GM19043 (cell line): ENCODE measurements around the gene EMCN.
"Not testable (repeated sequence)": the region's sequence is repeated elsewhere in the genome, so short reads cannot be mapped to it uniquely, and the experiment has no call there.

Source experiments
- ATAC-seq: cut with Tn5 transposase; IDR thresholded peaks from one replicate; pipeline ENCODE4 v1.9.1; 2021; ENCODE audit warnings: low read depth; ENCODE audit not compliant: unreplicated experiment

EMCN gene, protein sequence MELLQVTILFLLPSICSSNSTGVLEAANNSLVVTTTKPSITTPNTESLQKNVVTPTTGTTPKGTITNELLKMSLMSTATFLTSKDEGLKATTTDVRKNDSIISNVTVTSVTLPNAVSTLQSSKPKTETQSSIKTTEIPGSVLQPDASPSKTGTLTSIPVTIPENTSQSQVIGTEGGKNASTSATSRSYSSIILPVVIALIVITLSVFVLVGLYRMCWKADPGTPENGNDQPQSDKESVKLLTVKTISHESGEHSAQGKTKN

DNA sequence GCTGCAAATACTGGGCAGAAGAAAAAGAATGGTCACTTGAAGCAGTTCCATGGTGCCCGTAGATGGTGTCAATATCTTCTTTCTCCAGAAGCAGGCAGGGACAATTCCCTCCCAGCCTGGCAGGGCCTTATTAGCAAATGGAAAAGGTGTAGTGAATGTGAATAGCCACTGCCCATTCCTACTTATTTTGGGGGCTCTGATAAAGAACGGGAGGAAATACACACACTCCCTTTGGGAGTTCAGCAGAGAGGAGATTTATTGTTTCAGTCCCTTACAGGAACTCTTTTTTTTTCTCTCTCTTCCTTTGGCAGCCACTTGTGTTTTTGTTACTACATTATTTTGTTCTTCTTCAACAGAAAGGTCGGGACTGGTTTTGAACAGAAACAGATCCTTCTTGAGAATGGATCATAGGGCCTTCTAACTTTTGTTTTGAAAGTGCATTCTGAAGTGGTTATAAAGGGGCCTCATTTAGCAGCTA lies at the start of gene EMCN:
EMCN (minus strand) TSS at position 159 of the 478 bp plus-strand sequence; CDS start at position 51, 108 bp downstream.
- no peak for ATAC-seq

DNA sequence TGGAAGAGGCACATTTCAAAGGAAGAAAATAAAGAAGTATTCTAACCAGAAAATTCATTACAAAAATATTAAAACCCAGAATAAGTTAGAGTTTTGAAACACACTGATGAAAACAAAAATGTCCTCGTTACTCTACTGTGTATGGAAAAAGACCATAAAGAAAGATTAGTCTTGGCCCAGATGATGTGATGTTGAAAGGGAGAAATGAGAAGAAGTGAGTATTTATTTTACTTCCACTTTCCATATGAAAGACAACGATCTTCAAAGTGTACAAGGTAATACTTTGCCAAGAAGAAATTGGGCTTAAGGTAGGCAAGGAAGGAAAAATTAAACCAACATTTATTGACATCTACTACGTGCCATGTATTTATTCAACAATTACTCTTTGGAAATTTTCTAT lies 48.6 kb upstream of the EMCN start:
- no peak for ATAC-seq

DNA sequence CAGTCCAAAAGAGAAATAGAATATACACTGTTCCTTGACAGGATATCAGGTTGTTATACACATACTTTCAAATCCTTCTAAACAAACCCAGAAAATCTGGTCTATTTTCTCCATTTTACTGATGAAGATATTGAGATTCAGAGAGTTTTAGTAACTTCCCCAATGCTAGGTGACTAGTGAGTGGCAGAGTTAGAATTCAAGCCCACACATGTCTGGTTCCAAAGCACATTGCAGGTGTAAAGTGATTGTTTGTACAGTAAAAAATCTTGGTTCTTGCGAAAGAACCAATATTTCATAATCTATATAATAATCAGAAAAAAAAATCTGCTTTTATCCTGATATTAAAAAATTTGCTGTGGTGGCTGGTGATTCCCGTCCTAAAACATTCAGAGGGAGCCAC lies 39.5 kb upstream of the EMCN start:
- ATAC-seq: no peak

DNA sequence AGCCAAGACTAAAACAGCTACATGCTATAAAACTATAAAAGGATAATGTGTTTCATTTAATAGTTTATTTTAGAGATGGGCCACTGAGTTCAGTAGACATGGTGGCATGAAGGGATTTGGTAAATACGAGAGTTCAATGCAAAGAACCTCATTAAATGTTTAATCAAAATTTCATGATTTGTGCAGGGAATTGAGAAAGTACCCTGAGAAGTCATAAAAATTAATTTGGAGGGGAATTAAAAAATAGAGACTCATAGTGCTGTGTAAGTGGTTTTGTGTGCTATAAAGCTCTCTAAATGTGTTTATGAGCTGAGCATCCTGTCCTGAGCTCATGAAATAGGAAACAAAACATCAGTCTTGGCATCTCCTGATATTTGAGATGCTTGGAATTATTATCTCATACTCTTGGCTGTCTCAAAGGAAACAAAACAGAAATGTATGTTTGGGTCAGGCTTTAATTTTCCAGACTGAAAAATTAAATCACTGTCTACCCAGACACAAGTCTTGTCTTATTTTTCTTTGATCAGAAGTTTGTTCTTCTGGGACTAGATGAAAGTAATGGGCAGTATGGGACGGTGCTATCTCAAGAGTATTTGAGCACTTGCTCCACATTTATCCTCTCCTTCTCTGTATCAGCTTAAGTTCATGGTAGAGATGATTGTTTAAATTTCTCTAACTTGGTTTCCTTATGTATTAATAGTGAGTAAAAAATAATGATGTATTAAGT lies 38.0 kb upstream of the EMCN start:
- ATAC-seq: no peak

DNA sequence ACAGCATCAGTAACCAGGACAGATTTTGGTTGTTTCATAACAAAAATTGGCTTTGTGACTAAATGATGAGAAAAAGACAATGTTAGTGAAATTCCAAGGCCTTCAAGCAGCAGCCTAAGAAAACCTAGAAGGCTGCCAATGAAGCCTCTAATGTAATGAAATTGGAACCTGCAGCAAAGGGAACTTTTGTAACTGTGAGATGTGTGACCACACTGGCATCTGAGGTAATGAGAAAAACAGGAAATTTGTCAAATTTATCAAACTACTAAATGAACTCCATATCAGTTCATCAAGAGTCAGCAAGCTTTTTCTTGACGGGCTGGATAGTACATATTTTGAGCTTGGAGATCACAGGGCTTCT lies 30.4 kb upstream of the EMCN start:
- ATAC-seq: no peak

DNA sequence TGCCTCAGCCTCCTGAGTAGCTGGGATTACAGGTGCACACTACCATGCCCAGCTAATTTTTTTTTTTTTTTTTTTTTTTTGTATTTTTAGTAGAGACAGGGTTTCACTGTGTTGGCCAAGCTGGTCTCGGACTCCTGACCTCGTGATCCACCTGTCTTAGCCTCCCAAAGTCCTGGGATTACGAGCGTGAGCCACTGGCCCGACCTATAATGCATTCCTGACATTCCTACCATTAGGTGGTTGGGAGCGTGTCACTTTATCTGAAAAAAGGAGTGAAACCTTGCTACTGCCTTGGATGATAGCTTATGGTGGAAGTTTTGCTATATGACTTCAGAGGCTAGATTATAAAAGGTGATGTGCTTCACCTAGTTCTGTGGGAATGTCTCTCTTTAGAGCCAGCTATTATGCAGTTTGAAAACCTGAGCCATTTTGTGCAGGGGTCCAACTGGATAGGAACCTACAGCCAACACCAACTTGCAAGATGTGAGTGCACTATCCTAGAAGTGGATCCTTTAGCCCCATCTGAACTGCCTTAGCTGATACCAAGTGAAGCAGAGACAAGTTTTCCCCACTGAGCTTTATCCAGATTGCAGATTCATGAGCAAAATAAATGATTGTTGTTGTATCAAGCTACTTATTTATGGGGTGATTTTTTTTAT lies 29.8 kb upstream of the EMCN start:
- no peak for ATAC-seq

DNA sequence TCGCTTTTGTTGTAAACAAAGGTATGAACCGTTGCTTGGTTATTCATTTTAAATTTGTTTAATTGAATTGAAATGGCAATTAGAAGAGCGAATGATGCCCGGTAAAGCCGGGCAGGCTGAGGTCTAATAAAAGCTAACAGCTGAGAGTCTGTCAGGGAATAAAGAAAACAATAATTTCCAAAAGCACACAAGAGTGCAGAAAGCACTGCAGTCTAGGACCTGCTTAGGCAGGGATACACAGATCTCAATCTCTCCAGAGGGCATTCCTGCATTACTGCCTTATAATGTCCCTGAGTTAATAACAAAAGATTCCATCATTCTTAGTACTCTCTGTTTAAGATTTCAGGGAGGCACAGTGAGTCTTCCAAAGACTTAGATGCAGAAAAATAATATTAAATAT lies 27.6 kb upstream of the EMCN start:
- ATAC-seq: no peak

DNA sequence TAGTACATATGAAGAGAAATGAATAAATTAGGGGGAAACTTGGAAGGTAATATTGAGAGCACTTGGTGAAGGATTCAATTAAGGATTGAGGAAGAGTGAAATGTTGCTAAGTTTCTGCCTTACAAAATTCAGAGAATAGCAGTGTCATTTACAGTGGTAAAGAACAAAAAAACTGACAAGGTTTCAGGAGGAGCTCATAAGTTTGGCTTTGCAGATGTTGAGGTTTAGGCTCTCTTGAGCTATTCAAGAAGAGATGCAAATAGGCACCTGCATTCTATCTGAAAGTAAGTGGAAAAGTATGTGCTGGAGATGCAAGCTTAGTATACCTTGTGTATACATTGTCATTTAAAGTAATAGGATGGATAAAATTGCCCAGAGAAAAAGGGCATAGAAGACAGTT lies 22.3 kb upstream of the EMCN start:
- no peak for ATAC-seq

DNA sequence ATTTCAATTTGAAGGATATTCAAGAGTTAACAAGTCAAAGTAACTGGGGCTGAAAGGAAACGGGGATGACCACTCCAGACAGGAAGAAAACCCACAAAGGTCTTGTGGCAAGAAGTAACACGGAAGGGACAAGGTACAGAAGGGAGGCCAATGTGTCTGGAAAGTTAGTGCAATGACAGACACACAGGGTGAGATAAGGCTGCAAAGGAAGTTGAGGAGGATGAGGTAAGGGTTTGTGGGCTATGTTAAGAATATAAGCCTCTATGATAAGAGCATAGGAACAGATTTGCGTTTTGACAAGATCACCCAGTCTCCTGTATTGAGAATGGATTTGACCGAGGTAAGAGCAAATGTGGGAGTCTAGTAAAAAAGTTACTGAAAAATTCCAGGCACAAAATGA lies 21.9 kb upstream of the EMCN start:
- no peak for ATAC-seq

DNA sequence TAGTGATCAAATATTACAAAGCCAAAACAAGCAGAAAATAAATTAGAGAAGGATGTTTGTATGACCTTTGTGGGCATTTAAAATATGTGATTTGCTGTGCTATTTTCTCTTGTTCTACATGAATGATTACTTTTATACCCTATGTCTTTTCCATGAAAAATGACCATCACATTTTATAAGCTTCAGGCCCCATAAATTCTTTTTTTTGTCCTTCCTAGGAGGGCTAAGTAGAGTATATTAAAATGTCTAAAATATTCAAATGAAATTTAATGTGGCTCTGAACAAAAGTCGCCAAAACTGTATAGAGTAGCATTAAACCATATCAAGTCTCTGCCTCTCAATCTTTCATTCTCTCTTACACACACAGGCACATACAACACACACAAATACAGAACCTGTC lies 15.9 kb upstream of the EMCN start:
- no peak for ATAC-seq

DNA sequence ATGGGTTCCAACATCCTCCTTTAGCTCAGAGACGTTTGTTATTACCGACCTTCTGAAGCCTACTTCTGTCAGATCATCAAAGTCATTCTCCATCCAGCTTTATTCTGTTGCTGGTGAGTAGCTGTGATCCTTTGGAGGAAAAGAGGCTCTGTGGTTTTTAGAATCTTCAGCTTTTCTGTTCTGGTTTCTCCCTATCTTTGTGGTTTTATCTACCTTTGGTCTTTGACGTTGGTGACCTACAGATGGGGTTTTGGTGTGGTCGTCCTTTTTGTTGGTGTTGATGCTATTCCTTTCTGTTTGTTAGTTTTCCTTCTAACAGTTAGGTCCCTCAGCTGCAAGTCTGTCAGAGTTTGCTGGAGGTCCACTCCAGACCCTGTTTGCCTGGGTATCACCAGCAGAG lies 12.3 kb upstream of the EMCN start:
- not testable (repeated sequence) for ATAC-seq

DNA sequence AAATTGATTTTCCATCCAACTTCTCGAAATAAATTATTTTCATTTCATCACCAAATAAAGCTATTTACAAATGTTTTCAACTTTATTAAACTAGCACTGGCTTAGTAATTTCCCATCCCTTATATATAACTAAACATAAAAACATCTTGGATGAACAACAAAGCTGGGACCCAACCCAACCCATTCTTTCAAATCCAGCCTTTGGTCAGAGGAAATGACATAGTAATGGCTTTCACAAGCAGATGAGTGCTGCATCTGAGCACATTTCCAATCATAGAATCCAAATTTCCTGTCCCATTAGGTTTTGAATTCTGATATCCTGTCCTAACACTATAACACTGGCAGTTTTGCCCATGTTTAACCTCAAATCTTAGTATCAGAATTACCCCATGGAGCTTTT lies 7.9 kb upstream of the EMCN start:
- ATAC-seq: no peak

DNA sequence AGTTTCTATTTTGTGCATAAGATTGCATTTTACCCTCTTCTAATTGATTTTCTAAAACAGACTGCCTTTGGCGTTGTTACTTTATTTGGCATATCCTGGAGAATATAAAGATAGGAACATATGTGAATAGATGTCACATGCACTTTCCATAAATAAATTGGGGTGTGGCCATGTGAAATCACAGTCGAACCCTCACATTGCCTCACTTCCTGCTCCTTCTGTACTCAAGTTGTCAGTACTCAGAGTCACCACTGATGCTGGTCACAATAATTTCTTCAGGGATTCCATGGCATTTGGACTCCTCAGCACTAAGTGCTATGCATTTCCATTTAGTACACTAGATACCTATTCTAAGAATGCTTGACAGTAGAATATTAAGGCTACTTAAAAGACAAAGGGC lies 1.4 kb upstream of the EMCN start:
- ATAC-seq: no peak

DNA sequence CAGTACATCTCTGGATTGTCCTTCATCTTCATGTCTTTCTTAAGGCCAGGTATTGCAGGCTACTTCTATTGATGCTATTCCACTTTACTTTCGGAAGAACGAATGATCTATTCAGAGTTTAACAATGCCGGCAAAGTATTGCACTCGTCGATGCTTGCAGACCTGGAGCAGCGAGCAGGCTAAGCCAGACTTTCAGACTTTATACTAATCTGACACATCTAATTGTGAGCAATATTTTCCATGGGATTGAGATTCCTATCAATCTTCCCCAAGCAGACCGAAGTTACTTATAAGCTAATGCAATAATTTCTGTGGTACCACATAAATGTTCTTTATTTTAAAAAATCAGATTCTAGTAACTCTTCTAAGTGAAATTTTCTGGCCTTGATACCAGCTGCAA lies 1.6 kb downstream of the EMCN start:
- no peak for ATAC-seq

DNA sequence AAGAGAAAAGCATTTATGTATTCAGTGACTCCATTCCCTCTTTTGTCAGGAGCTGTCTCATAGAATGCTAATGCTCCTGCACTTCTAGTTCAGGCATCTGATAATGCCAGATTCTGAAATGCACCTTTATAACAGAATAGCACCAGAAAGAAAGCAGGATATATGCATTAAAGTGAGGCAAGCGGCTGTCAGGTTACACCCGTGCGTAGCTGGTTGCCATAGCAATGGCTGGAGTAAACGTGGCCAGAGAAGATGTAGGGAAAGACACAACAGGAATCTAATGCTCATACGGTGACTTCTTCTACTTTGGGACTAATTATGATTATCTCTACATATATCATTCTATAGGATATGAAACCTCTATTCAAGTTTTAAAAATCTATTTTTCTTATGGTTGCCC lies 5.9 kb downstream of the EMCN start:
- no peak for ATAC-seq

DNA sequence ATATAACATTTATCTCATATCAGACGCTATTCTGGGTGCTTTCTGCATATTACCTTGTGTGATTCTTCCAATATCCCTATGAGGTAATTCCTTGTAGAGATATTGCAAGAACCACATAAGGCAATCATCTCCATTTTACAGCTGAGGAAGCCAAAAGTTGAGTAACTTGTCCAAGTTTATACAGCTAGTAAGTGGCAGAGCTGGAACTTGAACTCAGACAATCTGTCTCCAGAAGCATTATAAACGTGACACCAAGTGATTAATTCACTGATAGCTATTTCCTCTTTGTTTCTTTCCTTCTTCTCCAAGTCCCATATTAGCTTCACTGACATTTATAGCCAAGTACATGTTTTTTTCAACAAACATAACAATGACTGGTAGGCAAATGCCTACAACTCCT lies 7.3 kb downstream of the EMCN start:
- no peak for ATAC-seq

DNA sequence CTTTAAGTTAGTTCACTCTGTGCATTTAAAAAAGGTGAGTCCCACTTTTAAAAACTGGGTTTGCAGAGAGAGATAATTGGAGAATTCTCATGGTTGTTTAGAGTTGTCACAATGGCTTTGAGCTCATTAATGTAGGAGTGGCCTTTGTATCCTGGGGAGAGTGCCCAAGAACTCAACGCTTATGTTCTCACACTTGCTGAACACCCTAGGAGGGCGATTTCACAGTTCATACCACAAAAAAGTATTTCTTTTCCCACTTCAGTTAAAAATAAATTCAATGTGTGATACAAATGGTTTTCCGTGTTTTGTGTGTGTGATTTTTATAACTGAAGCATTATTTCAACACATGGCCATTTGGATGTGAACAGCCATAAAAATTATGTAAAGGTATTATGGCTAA lies 8.4 kb downstream of the EMCN start:
- no peak for ATAC-seq

DNA sequence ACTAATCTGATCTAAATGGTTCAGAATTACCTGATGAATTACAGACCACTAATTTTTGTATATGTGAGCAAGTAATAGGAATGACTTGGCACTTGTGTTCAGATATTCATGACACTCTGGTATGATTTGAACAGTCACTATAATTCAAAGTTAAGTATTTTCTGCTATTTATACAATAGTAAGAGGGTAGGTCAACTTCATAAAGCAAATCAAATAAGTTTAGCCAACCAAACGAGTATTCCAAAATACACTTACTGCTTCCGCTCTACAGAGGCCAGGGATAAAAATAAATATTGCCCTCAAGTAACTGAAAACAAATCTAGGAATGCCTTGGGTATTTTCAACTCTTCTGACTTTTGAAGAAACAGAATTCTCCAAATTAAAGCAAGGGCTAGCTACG lies 9.1 kb downstream of the EMCN start:
- no peak for ATAC-seq

DNA sequence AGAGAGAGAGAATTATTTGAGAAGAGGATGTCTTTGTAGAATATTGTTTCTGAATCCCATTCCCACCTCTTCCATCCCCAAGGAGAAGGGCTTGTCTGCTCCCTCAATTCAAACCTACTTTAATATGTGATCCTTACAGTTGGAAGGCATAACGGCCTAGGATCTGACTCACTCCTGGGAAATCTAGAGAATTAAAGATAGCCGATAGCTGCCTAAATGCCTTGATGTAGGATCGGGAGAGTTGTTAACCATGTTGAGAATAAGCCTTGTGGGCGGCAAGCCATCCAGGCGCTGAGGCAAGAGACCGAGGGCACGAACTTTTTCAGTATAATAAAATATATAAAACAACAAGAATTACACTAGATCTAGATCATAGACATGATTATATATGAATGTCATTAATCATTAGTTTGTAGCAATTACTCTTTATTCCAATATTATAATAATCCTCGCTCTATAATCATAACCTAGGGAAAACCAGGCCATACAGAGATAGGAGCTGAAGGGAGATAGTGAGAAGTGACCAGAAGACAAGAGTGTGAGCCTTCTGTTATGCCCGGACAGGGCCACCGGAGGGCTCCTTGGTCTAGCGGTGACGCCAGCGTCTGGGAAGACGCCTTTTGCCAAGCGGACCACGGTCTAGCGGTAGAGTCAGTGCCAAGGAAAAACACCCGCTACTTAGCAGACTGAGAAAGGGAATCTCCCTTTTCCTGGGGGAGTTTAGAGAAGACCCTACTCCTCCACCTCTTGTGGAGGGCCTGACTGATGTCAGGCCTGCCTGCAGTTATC lies 13.5 kb downstream of the EMCN start:
- ATAC-seq: no peak

DNA sequence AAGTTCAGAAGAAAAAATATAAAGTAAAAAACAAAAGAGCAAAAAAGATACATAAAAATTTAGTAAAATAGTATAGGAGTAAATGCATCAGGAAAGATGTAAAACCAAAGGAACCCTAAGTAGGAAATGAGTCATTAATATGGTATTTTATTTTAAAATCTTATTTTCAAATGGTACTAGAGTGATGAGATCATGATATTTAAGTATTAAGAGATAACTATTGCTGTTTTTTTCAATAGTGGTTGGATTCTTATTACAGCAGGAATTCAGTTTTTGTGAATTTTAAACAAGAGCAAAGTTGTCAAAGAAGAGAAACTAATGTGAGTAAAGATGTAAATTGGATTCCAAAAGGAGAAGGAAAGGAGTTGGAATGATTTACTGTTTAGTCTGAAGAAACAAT lies 20.0 kb downstream of the EMCN start:
- no peak for ATAC-seq

DNA sequence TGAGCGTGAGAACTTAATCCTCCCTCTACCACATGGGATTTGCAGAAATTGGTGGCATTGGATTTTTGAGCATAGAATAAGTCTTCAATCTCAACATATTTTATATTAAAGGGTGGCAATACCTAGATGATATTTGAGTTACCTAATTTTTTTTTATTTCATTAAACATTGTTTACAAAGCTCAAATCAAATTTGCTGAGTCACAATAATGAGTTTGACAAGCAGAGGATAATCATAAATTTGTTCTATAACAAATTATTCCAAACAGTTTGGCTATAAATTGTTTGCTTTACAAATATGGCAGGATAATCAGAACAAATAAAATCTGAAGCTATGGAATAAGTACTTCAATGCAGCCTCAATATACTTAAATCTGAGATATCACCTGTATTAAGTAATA lies 22.7 kb downstream of the EMCN start:
- no peak for ATAC-seq
